Vagina (tissue), 2 donors: ENCODE measurements around the gene GABBR2. TPM values are rescaled to one million over a fixed set of nuclear protein-coding genes. Genes with fewer than 3 reads are reported as not detected.

Experiments used
- DNase-seq, 2 donors: peaks; one replicate each; pipeline ENCODE4 v3.0.0-alpha.2; 2017; ENCODE audit errors: extremely low spot score in 2 of 2
- H3K27ac ChIP-seq: fragments of 200-600 bp; sonication (generic); one replicate; pipeline ENCODE4 v1.5.1; 2019
- H3K27me3 ChIP-seq: fragments of 200-600 bp; sonication (generic); one replicate; pipeline ENCODE4 v1.5.1; 2019
- H3K36me3 ChIP-seq, 2 donors: fragments of 200-600 bp; sonication (generic); one replicate each; pipeline ENCODE4 v1.5.1; 2017 to 2019
- H3K4me1 ChIP-seq: fragments of 200-600 bp; sonication (generic); one replicate; pipeline ENCODE4 v1.5.1; 2019
- H3K4me3 ChIP-seq, 2 donors: fragments of 200-600 bp; sonication (generic); 1 replicate in 1 of 2; 2 replicates in 1 of 2; pipeline ENCODE4 v1.5.1; 2016 to 2019
- H3K9me3 ChIP-seq: fragments of 200-600 bp; sonication (generic); one replicate; pipeline ENCODE4 v1.5.1; 2019
- CTCF ChIP-seq, 3 experiments: fragments of 450-650 bp in 2 of 3; fragments of 200-600 bp in 1 of 3; sonication (generic) in 1 of 3; IDR thresholded peaks; one replicate each; pipeline ENCODE4 v1.5.1; 2017 to 2019; ENCODE audit warnings: antibody characterized with exemption in 3 of 3, mild to moderate bottlenecking in 2 of 3, moderate library complexity in 2 of 3
- POLR2A ChIP-seq, 2 donors: fragments of 450-650 bp; IDR thresholded peaks; one replicate each; pipeline ENCODE4 v1.6.1; 2017; ENCODE audit warnings: antibody characterized with exemption in 2 of 2, mild to moderate bottlenecking in 2 of 2, moderate library complexity in 2 of 2
- POLR2AphosphoS5 ChIP-seq, 2 donors: sonication (generic); formaldehyde crosslinking; IDR thresholded peaks; one replicate each; pipeline ENCODE4 v1.9.0; 2017; ENCODE audit warnings: antibody characterized with exemption in 2 of 2, mild to moderate bottlenecking in 2 of 2, low read depth in 1 of 2; ENCODE audit not compliant: insufficient read depth in 1 of 2
- intact Hi-C: fragments of 100-400 bp; cut with DNase I; formaldehyde crosslinking; loops from one replicate; pipeline ENCODE4 v1.15.1; 2023
- total RNA-seq: library from RNA; depleted of rRNA; stranded (reverse); fragments of >200 nt; gene quantifications from one replicate; pipeline ENCODE4 v1.2.3, GENCODE V29; 2016

The GABBR2 gene
- total RNA-seq, 1 donor from 2014 or later: not detected

- Histone ChIP-seq H3K27ac (peak overlapping the region; percentile 85), H3K4me1 (peaks cover 54% of the 10 kb centered on the region), H3K9me3 (no peaks in the 10 kb centered on the region), H3K36me3 (no peaks in the 10 kb centered on the region), H3K27me3 (no peaks in the 10 kb centered on the region), H3K4me3 (no peak overlapping the region)
- no peak for DNase-seq
- intact Hi-C loops: no loop called here
- TF ChIP-seq POLR2AphosphoS5 (IDR thresholded peaks at IDR 0.05; ENCODE audit: insufficient read depth in 1 of 2, low read depth in 1 of 2) (peak; percentile 85 to 98), POLR2A (IDR thresholded peaks at IDR 0.05) (no peak)
Observed at GRCh38 chr9:98248737-98249474, 459.8 kb downstream of the GABBR2 start.

- TF ChIP-seq POLR2A (IDR thresholded peaks at IDR 0.05): no peak
- no peak for TF ChIP-seq CTCF (IDR thresholded peaks at IDR 0.05)
- TF ChIP-seq POLR2AphosphoS5 (IDR thresholded peaks at IDR 0.05; ENCODE audit: insufficient read depth in 1 of 2, low read depth in 1 of 2): no peak
- peaks cover 46% of the 10 kb centered on the region for H3K4me1 ChIP-seq
- DNase-seq: no peak
- intact Hi-C loops: no loop called here
- no peaks in the 10 kb centered on the region for H3K27me3 ChIP-seq
- no peaks in the 10 kb centered on the region for H3K36me3 ChIP-seq
- H3K27ac ChIP-seq: peak overlapping the region; percentile 85
- no peaks in the 10 kb centered on the region for H3K9me3 ChIP-seq
- no peak overlapping the region for H3K4me3 ChIP-seq
Observed at GRCh38 chr9:98247831-98248657, 460.7 kb downstream of the GABBR2 start.

- intact Hi-C loops: no loop called here
- Histone ChIP-seq H3K9me3 (no peaks in the 10 kb centered on the region), H3K27me3 (no peaks in the 10 kb centered on the region), H3K4me3 (no peak overlapping the region), H3K36me3 (peaks cover 0 to 5% of the 10 kb centered on the region in 2 donors), H3K27ac (no peak overlapping the region), H3K4me1 (no peaks in the 10 kb centered on the region)
- TF ChIP-seq POLR2AphosphoS5 (IDR thresholded peaks at IDR 0.05; ENCODE audit: insufficient read depth in 1 of 2, low read depth in 1 of 2) (no peak), POLR2A (IDR thresholded peaks at IDR 0.05) (no peak), CTCF (IDR thresholded peaks at IDR 0.05) (no peak)
- DNase-seq: no peak
Observed at GRCh38 chr9:98242426-98242825, 466.3 kb downstream of the GABBR2 start.

GRCh38 chr9:98241357-98242300 lies 467.1 kb downstream of the GABBR2 start:
- DNase-seq: no peak
- intact Hi-C loops: no loop called here
- peaks cover 0 to 5% of the 10 kb centered on the region in 2 donors for H3K36me3 ChIP-seq
- TF ChIP-seq POLR2A (IDR thresholded peaks at IDR 0.05) (no peak), POLR2AphosphoS5 (IDR thresholded peaks at IDR 0.05; ENCODE audit: insufficient read depth in 1 of 2, low read depth in 1 of 2) (no peak), CTCF (IDR thresholded peaks at IDR 0.05) (no peak)
- no peak overlapping the region for H3K4me3 ChIP-seq
- no peaks in the 10 kb centered on the region for H3K4me1 ChIP-seq
- no peak overlapping the region for H3K27ac ChIP-seq
- H3K27me3 ChIP-seq: no peaks in the 10 kb centered on the region
- no peaks in the 10 kb centered on the region for H3K9me3 ChIP-seq

- Histone ChIP-seq H3K4me3 (no peak overlapping the region), H3K4me1 (no peaks in the 10 kb centered on the region), H3K9me3 (no peaks in the 10 kb centered on the region), H3K27ac (no peak overlapping the region), H3K27me3 (no peaks in the 10 kb centered on the region), H3K36me3 (peaks cover 0 to 5% of the 10 kb centered on the region in 2 donors)
- DNase-seq: no peak
- no peak for TF ChIP-seq POLR2A (IDR thresholded peaks at IDR 0.05)
- no peak for TF ChIP-seq POLR2AphosphoS5 (IDR thresholded peaks at IDR 0.05; ENCODE audit: insufficient read depth in 1 of 2, low read depth in 1 of 2)
- no peak for TF ChIP-seq CTCF (IDR thresholded peaks at IDR 0.05)
- intact Hi-C loops: no loop called here
Observed at GRCh38 chr9:98240475-98240874, 468.3 kb downstream of the GABBR2 start.
